Stimulated activated CD4-positive, alpha-beta T cell treated with anti-CD3 and anti-CD28 coated beads, Interleukin-1b, Interleukin-23, amount 100 ng/mL, for 4 hours (primary cell): ENCODE results near the gene TRPV6.

Source experiments
- DNase-seq, 2 donors: peaks; one replicate each; pipeline ENCODE4 v3.0.0-alpha.2; 2020; ENCODE audit warnings: low read depth in 2 of 2

The TRPV6 gene

DNA sequence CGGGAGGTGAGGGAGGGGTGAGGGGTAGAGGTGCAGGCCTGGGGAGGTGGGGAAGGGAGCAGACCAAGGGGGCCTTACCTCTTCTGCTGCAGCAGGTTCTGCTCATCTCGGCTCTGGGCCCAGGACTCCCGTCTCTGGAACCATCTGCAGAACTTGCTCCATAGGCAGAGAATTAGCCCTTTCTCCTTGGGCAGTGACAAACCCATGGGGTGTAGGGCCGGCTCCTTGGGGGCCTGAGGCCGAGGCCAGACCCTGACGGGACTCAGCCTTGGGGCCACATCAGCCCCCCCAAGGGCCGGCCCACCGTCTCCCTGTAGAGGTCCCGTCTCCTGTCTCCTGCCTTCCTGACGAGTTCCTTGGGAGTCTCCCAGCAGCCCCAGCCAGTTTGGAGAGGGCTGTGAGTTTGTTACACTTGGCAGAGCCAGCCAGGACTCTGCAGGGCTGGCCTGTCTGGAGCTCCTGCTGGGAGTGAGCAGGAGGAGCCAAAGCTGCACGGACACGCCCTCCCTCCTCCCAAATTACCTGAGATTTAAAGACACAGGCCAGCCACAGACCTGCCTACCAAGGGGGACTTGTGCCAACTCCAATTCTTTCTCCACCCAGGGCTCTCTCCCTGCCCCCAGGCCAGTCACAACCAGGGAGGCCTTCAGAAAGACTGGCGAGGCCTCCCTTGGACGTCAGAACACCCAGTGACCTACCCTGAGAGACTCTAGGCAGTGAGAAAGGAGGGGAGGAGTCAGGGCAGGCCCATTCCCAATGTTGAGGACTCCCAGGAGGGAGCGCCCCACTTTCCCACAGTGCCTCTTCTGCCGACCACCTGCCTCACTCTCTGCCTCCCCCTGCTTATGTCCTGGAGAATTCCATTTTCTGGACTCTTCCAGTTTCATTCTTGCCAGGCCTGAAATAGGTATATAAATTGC is at the start of gene TRPV6:
TSS of gene TRPV6 (minus strand) at position 435 of the 920 bp plus-strand sequence.
- DNase-seq, result no peak

DNA sequence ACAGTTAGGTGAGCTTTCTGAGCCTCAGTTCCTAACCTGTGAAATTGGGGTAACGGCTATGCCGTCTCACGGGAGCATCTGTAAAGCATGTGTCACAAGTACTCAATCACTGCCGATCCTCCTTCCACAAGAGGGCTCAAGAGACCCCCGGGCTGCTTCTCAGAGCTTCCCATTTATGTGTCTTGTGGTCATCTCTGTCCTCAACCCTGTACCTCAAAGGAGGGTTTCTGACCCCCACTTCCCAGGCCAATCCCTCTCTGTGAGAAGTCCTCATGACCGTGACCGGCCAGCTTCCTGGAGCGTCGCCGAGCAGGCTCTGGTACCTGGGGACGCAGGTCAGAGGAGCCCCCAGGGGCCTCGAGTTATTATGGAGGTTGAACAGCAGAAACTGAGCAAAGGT is 48.5 kb upstream of the TRPV6 start:
- no peak for DNase-seq

DNA sequence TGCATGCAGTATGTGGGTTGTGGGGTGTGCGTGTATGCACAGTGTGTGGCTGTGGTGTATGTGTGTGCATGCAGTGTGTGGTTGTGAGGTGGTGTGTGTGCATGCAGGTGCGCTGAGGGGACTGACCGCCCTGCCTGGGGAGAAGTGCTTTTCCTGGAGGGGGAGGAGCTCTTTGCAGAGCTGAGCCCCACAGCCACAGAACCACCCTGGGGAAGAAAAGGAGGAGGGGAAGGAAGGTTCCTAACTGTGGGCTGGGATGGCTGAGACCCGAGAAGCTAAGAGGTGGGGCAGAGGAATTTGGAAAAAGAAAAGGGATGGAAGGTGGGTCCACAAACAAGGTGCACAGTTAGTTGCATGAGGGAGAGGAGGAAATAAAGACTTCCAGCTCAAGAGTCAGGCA is 48.1 kb upstream of the TRPV6 start, which contains the start of gene TRPV5:
TSS of gene TRPV5 (minus strand) at position 123 of the 400 bp plus-strand sequence. CDS start 287 bp downstream, outside the sequence.
- no peak for DNase-seq

DNA sequence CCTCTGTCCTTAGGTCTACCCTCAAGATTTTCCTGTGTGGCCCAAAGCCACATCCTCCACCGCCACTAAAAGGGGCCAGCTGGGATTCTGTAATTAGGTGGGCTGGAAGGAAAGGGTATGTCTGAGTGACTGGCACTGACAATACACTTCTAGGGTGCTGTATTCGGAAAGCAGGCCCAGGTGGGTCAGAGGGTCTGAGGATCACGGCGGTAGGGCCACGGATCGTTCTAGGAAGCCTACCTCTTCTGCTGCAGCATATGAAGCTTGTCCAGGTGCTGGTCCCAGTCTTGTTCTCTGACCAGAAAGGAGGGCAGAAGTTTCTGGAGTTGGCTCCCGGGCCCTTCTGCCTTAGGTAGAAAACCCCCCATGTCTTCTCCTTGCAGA is 47.5 kb upstream of the TRPV6 start:
- DNase-seq, result no peak

DNA sequence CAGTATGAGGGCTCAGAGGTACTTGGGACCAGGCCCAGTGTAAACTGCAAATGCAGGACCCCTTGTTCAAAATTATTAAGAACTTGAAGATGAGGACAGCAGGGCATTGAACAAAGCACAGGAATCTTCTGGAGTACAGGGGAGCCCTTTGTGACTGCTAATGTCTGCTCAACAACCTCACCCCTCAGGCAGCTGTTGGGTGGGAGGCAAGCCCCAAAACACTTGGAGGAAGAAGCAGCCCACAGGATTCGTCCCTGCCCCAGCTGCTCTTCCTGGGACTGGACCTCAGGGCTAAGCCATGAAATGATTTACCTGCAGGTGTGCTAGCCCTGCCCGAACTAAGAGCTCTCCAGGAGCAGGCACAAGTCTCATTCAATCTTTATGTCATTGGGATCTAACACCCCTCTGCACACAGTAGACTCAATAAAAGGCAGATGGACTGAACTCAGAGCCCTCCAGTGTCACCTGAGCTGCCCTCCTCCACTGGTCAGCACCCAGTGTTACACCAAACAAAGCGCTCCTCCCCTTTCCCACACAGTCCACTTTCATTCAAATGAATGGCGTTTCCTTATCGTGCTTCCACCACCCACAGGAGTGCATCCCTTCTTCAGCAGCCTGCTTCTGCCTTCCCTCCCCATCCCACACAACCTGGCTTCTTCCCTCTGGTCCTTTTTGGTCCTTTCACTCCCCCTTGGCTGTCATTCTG is 47.0 kb upstream of the TRPV6 start:
- no peak for DNase-seq

DNA sequence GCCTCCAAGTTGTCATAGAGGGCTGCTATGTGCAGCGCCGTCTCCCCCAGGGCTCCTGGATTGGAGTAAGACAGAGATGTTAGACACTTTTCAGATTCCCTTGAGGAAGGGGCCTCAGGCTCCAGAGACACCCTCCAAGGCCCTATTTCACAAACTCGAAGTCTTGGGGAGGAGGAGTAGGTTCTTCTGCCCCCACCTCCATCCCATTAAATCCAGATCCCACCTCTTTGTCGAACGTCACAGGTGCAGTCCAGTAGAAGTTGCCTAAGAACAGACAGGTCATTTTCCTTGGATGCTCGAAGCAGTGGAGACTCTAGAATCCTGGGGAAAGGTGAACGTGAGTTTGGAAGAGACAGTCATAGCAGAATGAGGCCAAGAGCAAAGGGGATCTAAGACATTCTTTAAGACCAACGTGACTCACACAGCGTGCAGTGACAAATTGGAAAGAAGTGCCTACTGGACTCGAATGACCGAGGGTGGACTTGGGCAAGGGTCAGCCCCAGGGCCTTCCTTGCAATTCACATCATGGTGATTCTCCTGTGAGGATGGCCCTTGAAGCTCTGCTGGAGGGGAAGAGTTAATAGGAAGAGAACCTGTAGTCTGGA is 44.7 kb upstream of the TRPV6 start:
- DNase-seq, result no peak

DNA sequence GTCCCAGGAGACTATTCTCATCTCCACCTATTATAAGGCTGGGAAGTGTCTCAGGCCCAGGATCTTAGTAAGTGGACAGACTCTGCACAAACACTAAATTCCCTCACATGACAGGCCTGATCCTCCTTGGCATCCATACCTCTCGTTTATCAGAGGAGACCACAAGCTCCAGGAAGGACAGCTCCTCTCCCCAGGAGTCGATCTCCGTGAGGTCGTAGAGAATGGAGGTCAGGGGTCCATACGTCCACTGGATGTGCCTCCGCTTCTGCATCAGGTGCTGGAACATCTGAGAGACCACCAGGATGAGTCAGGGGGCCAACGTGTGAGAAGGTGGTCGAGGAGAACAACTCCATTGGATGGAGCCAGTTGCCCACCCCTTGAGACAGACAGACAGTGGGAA is 42.4 kb upstream of the TRPV6 start:
- DNase-seq, result no peak

DNA sequence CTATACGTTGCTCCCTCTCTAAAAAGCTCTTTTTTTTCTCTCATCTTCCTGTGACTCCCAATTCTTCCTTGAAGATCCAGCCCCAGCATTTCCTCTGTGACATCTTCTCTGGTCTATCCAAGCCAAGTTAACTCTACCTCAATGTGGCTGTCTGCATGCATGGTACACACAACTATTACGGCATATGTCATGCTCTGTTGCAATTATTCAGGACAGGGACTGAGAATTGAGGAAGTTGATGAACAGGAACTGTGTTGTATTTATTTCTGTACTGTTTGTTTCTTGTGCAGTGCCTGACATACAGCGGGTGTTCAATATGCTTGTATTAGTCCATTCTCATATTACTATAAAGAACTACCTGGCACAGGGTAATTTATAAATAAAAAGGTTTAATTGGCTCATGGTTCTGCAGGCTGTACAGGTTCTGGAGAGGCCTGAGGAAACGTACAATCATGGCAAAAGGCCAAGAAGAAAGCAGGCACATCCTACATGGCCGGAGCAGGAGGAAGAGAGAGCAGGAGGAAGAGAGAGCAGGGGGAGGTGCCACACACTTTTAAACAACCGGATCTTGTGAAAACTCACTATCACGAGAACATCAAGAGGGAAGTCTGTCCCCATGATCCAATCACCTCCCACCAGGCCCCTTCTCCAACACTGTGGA is 41.7 kb upstream of the TRPV6 start:
- no peak for DNase-seq

DNA sequence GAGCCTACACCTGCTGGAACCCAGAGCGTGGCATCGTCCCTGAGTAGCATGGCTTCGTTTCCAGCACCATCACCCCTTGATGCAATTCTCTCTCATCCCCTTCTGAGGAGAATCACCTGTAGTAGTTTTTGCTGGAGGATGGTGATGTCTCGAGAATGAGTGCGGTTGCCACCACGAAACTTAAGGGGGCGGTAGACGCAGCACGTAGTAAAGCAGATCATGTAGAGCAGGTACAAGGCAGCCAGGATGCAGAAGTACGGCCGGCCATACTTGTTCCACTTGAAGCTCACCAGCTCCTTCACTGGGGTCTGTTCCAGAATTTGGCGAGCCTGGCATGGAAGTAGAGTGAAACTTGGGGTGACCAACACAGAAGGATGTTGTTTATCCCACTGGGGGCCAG is 39.9 kb upstream of the TRPV6 start:
- no peak for DNase-seq

DNA sequence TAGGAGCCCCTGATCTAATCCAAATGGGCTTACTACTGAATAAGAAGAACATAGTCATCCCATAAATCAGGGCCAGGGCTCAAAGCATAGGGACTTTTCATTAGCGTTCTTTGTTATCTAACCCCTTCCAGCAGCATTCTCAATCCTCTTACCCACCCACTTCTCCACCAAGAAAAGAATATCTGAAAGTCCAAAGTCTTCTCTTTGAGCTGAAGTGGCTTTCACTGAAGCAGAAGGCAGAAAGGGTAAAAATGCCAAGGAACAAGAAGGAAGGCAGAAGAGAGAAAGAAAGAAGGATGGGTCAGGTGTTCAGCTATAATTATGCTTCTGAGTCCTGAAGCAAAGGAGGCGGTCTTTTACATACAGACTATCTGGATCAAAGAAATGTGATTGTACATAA is 37.8 kb upstream of the TRPV6 start:
- no peak for DNase-seq

DNA sequence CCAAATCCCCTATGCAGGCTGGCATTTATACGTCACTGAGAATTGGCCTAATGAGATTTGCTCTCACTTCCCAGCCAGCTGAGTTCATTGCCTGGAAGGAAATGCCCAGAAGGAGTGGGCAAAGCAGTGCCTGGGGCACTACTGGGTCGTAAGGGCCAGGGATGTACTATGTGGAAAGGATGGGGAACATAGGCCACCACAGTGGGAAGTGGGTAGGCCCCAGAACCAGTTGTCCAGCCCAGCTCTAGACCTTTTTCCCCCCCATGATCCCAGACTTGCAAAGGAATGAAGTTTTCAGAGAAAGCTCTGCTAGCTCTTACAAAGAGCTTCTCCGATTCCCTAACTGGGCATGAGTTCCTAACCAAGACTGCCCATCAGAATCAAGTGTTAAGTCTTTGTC is 34.1 kb upstream of the TRPV6 start:
- no peak for DNase-seq

DNA sequence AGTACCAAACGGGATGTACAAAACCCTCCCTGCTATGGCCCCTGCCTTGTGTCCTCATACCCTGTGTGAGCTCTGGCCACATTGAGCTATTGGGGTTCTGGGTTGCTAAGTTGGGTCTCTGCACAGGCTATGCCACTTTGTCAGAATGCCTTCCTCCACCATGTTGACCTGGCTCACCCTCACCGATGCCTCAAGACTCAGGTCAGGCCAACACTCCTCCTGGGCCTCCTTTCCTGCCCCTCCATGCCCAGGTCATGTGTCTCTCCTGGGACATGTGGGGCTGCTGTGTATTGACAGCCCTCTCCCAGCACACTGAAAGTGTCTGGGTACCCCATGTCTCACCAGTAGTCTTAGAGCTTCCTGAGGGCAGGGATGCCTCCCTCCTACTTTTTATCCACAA is 33.4 kb upstream of the TRPV6 start:
- DNase-seq, result no peak

DNA sequence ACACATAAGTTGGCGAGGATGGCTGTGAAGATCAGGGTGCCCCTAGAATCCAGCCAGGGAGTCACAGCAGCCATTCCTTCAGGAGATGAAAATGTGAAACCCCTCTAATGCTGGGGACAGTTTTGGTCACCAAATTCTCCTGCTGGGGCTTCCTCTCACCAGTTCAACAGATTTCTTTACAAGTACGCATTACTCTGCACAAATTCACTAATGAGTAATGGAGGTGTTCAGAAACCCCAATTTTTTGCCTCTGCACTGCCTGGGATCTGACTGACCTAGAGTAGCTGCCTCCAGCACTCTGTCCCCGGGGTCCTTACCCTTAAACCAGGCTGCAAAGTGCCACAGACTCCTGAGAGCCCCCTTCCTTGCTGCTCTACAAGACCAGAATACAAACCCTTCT is 31.9 kb upstream of the TRPV6 start:
- DNase-seq, result no peak

DNA sequence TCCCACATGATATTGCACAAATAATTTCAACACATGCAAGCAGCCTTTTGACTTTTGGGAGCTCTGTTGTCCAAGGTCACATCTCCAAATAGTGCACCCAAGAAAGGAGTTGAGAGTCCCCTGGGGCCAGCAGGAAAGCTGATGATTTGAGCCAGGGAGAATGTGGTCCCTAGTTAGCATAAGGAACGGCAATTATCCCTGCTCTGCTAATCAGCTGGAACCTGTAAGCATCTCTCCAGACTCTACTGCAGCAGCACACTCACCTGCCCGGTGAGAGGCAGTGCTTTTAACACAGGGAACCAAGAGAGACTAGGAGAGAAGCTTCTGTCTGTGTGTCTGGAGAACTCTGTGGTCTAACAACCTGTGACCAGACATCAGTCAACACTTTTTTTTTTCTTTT is 31.0 kb upstream of the TRPV6 start:
- DNase-seq, result no peak

DNA sequence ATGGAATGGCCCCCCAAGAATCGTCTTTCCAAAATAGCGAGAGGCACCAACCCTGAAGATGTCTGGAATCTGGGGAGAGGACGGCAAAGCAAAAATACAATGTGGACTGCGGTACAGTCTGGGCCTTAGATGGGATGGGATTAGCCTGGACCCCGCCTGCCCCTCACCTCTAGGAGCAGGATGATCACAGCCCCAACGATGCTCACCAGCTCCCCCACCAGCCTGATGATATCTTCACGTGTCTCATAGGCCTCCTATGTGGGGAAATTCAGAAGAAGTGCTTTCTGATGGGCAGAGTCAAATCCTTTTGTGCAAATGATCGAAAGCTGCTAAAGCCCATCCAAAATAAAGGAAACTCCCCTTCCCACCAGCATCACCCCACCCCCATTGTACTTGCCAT is 29.8 kb upstream of the TRPV6 start:
- no peak for DNase-seq

DNA sequence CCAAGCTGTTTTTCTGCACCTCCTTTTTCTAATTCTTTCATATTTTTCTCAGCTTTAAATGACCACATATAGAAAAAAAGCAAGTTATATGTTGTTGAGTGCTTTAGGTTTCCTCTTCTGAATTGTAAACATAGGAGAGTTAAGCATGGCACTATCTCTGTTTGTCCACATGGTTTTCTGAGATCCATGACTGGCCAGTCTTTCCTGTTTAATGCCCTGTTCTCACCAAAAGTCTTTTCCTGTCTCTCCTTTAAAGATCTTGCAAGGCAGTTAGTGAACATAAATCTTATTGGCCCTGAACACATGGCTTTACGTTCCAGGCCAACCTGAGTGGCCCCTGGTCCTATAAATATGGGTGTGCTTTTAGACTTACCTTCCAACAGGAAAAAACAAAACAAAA is 28.6 kb upstream of the TRPV6 start:
- DNase-seq, result no peak

DNA sequence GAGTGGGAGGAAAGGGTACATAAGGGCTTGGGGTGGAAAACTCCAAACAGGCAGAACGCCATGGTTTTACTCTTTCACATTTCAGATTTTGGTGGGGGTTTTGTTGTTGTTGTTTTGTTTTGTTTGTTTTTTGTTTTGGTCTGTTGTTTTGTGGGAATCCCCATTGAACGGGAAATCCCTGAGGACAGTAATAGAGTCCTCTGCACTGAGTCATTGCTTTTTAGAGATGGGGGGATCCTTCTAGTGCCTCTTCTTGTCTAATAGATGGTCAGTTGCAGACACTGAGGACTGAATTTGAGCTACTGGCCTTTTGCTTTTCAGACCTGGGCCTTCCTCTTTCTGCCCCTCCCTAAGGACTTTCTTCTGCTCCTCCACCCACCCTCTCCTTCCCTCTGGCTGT is 28.0 kb upstream of the TRPV6 start:
- DNase-seq, result no peak

DNA sequence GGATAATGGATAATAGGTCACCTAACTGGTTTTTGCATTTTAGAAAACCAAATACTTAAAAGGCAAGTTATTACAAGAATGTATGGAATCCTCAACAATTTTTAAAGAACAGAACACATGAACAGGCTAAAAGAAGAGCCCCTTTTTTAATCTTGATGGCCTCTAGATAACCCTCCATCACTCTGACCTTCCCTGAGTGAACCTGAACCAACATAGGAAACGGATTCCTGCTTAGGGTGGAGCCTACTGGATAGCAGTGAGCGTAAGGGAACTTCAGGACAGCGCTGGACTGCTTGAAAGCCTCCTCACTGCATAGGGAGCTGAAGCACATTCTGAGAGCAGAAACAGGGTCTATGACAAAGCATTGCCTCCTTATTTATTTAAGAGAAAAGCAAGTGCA is 27.5 kb upstream of the TRPV6 start:
- no peak for DNase-seq

DNA sequence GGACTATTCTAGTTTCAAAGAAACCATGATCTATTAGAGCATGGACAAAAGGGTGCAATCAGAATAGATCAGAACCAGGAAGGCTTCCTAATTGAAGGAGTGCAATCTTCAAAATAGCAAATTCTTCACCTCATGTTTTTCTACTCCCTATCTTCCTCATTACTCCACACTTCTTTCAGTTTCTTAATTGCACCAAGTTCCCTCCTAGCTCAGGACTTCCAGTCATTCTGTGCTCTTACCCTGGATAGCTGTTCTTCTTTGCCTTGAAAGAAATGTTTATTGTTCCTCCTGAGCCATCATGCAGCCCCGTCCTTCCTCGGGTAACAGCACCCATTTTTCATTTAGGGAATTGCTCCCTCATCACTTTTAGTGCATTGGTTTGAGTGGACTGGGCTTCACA is 24.9 kb upstream of the TRPV6 start:
- DNase-seq, result no peak

DNA sequence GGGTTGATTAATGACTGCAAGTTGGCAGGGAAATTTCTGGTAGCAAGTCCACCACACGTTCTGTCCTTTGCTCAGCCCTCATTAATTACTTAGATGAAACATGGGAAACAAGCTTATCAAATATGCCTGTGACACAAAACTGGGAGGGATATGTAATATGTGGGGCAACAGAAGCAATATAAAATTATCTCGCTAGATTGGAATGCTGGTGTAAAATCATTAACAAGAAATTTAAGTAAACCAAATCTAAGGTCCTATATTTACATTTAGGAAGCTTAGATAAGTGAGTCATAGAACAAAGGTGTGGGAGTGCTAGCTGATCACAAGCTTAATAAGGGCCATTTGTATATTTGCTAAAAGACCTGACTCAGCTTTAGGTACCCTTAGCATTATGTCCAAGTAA is 24.5 kb upstream of the TRPV6 start:
- DNase-seq, result no peak

DNA sequence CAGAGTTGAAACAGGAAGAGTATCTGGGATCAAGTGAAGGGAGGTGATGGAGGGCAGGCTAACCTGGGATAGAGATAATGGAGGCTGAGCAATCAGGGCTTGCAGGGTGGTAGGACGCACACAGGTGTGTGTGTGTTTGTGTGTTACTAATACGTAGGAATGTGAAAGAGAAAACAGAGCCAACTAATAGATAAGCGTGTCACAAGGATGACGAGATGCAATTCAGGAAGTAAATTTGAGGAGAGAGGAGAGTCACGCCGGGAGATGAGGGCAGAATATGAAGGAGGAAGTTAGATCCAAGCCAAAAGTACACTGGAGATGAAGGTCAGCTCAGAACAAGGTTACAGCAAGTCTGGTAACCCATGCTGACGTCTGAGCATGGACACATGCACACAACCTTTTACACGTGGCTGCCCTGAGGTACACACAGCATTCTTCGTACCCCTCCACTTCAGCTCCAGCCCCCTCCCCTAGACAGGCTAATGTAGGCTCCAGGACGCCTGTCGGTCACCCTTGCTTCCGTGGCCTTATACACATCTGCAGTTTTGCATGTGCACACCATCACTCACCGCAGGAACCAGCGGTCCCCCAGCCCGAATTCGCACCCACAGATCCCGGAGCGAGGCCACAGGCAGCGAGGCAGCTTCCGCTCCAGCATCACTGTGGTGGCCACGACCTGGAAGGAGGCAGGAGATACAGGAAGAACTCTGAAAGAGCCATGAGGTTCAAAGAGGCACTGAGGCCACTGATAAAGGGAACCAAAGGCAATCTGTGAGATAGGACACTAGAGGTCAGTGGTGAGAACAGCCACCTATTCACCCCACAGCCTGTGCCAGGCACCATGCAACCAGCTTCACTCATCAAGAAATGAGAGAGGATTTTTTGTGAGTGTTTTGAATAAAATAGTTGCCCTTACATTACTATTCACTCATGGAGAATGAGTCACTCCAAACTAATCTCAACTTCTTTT is 23.7 kb upstream of the TRPV6 start:
- DNase-seq, result no peak
